Stimulated activated CD8-positive, alpha-beta memory T cell treated with anti-CD3 and anti-CD28 coated beads, Interleukin-15, amount 100 ng/mL, for 48 hours (primary cell): Measurements from ENCODE around the gene FBXL14.
A peak's percentile ranks its signal among the peaks of the same experiment; 100 is the strongest.

Experiments
- DNase-seq, 2 donors: peaks; one replicate each; pipeline ENCODE4 v3.0.0-alpha.2; 2020; ENCODE audit warnings: low read depth in 2 of 2

Gene FBXL14

GRCh38 chr12:1536817-1537216 lies 57.6 kb downstream of the FBXL14 start:
- no peak for DNase-seq

DNA sequence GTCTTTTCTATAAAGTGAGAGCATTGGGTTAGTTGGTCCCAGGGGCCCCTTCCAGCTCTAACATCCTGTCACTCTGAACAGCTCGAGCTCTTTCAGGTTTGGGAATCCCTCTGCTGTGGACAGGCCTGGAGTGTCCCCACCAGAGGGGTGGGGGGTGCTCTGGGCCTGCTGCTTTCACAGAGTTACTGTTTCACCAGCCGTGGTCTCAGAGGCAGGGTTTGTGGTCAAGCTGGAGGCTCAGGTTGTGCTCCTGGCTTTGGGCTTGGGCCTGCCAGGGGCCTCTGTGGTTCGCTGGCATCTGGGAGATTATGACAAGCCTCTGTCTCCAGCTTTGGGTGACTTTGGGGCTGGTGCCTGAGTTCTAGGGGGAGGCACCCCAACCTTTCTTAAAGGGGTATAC lies 59.6 kb downstream of the FBXL14 start:
- DNase-seq = no peak

DNA sequence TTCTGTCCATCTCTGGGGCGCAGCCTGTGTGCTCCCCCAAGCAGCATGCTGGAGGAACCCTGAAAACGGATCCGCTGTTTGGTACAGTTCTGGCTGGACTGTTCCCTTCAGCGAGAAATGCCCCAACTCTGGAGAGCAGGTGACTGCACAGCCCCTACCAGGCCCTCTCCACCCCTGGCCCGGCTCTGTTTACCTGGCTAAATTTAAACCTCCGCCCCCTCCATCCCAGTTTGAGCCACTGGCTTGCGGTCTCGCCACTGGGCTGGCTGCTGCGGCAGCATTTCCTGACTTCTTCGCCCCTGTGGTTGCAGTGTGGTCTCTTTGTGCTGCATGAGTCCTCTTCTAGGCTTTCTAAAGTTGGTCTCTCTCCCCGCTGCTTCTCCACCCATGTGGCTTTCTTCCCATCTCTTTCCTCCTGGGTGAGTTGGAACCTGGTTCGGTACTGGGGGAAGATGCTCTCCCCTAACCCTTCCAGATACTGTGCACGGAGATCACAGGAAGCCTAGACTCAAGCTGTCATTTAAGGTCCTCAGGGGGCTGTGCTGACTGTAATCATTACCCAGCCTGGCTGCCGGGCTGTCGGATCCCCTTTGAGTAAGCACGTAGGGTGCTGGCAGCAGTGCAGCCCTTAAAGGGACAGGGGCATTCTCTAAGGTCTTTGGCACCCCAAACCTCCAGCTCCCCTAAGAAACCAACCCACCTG lies 60.6 kb downstream of the FBXL14 start:
- DNase-seq = peak; percentile 48 to 50

DNA sequence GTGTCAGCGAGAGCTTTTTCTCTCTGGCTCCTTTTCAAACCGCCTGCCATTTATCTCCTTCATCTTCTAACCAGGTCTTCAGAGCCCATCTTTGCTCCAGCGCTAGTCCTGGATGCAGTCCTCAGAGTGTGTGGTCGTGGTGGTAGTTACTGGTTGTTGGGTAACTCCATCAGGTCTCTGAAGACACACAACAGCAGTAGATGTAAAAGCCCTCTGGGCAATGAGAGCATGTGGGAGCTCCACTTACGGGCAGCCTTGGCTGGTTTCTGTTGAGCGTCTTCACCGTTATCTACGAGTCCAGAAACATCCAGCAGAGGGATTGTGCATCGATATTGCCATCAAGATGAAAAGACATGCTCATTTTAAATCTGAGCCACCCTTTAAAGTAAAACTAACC lies 61.2 kb downstream of the FBXL14 start:
- no peak for DNase-seq

- DNase-seq = no peak
Measured at GRCh38 chr12:1532375-1533165, 61.8 kb downstream of the FBXL14 start.

GRCh38 chr12:1531654-1532374 lies 62.6 kb downstream of the FBXL14 start:
- no peak for DNase-seq

GRCh38 chr12:1531153-1531653 lies 63.2 kb downstream of the FBXL14 start:
- DNase-seq = no peak

DNA sequence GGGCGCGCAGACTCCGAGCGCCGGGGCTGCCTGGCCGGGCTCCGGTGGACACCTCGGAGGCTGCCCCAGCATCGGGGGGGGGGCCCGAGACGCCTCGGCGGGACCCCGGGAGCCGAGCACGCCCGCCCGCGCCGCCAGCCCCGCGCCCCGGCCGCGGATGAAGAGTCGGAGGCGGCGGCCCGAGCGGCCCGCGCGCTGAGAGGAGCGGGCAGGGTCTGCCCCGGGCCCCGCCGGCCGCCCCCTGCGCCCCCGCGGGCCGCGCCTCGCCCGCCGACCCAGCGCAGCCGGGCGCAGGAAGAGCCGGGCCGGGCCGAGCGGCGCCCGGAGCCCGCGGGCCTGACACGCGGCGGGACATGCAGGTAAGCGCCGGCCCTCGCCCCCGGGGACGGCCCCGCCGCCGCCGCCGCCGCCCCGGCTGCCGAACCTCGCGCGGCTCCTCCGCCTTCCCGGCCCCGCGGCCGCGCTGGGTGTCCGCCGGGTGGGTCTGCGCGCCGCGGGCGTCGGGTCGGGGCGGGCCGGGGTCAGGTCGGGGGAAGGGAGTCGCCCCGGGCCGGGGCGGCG lies 63.7 kb downstream of the FBXL14 start:
- no peak for DNase-seq

DNA sequence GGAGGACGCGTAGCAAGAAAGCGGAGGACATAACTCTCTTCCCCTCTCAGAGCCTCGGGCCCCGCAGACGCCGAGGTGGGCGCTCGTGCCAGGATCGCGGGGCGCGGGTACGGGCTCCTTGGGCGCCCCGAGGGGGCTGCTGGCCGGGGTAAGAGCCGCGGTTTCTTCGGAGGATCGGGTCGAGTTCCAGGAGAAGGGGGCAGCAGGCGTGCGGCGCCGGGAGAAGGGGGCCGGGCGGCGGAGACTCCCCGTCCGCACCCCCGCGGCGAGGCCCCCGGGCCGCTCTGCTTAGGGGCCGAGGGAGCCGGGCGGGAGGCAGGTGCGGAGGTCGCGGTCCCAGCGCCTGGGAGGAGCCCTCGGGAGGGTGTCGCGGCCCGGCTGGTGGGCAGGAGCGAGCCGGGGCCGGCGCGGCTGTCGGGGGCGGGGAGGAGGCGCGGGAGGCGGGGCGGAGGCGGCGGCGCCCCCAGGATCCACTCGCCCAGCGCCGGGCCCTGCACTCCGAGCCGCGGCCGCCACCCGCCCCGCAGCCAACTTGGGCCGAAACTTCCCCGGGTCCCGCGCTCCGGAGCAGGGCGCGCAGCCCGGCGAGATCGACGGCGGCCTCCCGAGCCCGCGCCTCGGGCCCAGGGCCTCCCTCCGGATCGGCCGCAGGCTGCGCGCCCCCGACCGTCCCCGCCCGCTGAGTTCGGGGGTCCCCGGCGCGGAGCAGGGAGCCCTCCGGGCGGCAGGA lies 64.4 kb downstream of the FBXL14 start:
- no peak for DNase-seq

DNA sequence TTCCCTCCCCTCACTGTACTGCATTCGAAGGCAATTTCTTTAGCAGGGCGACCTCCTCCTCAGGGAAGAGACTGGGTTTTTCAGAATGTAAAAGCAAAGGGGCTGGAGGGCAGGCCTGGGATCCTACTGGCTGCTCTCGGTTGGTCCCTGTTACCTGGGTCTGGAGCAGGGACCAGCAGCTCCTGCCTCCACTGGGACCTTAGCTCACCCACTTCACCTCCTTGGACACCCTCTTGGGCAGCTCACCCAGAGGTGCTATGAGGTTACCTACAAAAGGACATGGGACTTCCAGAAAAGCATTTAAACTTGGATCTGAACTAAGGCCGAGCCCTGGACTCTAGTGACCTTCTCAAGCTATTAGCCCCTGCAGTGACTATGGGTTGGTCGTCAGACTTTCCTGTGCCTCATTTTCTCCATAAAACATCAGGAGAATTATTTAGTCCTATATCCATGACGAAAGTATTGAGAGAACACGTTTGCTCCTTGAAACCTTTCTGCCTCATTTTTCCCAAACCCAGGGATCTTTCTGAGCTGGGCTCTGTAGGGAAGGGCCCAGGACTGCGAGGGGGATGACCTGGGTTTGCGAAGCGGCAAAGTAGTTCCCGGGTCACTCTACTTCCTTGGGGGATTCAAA lies 65.0 kb downstream of the FBXL14 start:
- no peak for DNase-seq

DNA sequence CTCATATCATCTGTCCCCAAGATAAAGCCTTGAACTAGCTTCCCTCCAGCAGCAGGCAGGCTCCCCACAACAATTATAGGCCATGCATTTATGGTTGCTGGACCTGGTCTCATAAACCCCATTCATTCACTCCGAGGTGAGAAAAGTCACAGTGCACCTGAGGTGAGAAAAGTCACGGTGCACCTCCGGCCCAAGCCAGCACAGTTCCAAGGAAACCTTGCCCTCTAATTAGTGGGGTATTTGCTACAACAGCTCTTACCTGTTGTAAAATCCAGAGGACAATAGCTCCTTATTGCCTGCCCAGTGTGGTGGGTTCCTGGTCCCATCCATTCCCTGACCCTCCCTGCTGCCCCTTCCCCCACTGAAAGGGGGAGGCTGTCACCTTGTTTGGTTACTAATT lies 65.6 kb downstream of the FBXL14 start:
- DNase-seq = no peak

DNA sequence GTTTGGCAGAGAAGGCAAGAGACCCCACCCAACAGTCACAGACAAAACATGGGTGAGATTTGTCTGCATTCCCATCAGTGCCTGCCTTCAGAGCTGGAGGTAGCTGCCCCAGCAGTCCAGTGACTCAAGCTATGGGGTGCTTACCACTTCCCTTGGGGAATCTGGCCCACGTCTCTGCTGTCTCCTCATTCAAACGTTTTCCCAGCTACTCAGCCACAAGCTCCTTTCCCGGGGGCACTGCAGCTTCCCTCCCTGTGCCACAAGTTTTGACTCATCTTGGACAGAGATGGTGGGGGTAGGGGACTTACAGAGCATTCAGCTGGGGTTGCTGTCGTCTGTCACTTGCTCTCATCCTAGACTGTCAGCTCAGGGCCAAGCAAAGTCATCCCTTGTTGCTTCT lies 66.6 kb downstream of the FBXL14 start:
- no peak for DNase-seq

GRCh38 chr12:1525858-1526257 lies 68.5 kb downstream of the FBXL14 start:
- DNase-seq = no peak

- DNase-seq = no peak
Measured at GRCh38 chr12:1523558-1524050, 70.8 kb downstream of the FBXL14 start.

GRCh38 chr12:1523046-1523445 lies 71.3 kb downstream of the FBXL14 start:
- no peak for DNase-seq

GRCh38 chr12:1519642-1520041 lies 74.7 kb downstream of the FBXL14 start:
- DNase-seq = no peak

GRCh38 chr12:1518591-1519516 lies 75.5 kb downstream of the FBXL14 start:
- DNase-seq = no peak

- no peak for DNase-seq
Measured at GRCh38 chr12:1517734-1518525, 76.5 kb downstream of the FBXL14 start.

- no peak for DNase-seq
Measured at GRCh38 chr12:1517007-1517406, 77.4 kb downstream of the FBXL14 start.
